A549 treated with ZK216348 at 1 μM for 4 hours (cell line): Measurements from ENCODE around the gene GAB3. TPM values are rescaled to one million over a fixed set of nuclear protein-coding genes. Genes with fewer than 3 reads are reported as not detected.

Experiments
- total RNA-seq: library from RNA; stranded (reverse); fragments of 200-300 nt; extraction: Qiagen RNA extraction; gene quantifications from 5 replicates; pipeline ENCODE4 v1.2.3, GENCODE V29; 2022; ENCODE audit warnings: low read depth

GAB3 gene
- 0.21 to 1.9 TPM (median 0.70 TPM) in 5 replicates for total RNA-seq

GRCh38 chrX:154750301-154751202 is at the start of gene GAB3:
TSS of gene GAB3 (minus strand) at chrX:154751077. CDS start at chrX:154751025, 52 bp downstream.

GRCh38 chrX:154762537-154763296 is 11.8 kb upstream of the GAB3 start, which contains the start of gene DKC1:
TSS of gene DKC1 (plus strand) at chrX:154762864. CDS start at chrX:154762966, 102 bp downstream.

GRCh38 chrX:154653413-154653812 is 97.5 kb downstream of the GAB3 start, which contains the start of gene CTAG2:
TSS of gene CTAG2 (minus strand) at chrX:154653579. CDS start at chrX:154653515, 64 bp downstream.

Other genes with a start within 250 kb of the GAB3 start
- 27.7 to 49.1 TPM (median 46.5 TPM) in 5 replicates for gene FAM3A, start 234.8 kb downstream of the GAB3 start, total RNA-seq
- gene G6PD, start 204.2 kb downstream of the GAB3 start, total RNA-seq: 1,245 to 1,640 TPM (median 1,501 TPM) in 5 replicates
- gene IKBKG, start 203.5 kb downstream of the GAB3 start, total RNA-seq: 30.5 to 46.4 TPM (median 42.7 TPM) in 5 replicates
- not detected in 5 replicates for gene CTAG1A, start 165.9 kb downstream of the GAB3 start, total RNA-seq
- gene CTAG1B, start 131.8 kb downstream of the GAB3 start, total RNA-seq: not detected in 5 replicates
- gene CTAG2, start 97.5 kb downstream of the GAB3 start, total RNA-seq: not detected in 5 replicates
- 153 to 244 TPM (median 171 TPM) in 5 replicates for gene DKC1, start 11.8 kb upstream of the GAB3 start, total RNA-seq
- 17.2 to 18.6 TPM (median 17.3 TPM) in 5 replicates for gene MPP1, start 54.4 kb upstream of the GAB3 start, total RNA-seq
- not detected in 5 replicates for gene SMIM9, start 83.6 kb upstream of the GAB3 start, total RNA-seq
- 57.8 to 118 TPM (median 103 TPM) in 5 replicates for gene F8A1, start 135.3 kb upstream of the GAB3 start, total RNA-seq